BE2C (cell line): Measurements from ENCODE around the gene OPRL1.
A peak's percentile ranks its signal among the peaks of the same experiment; 100 is the strongest.

Experiments used
- DNase-seq: peaks from one replicate; pipeline ENCODE4 v3.0.0-alpha.2; 2020
- H3K27me3 ChIP-seq: fragments of 250-450 bp; sonication (Bioruptor Pico); 2 replicates; pipeline ENCODE4 v1.5.1; 2020; ENCODE audit warnings: mild to moderate bottlenecking
- H3K36me3 ChIP-seq: fragments of 250-450 bp; sonication (Bioruptor Pico); 2 replicates; pipeline ENCODE4 v1.5.1; 2020; ENCODE audit warnings: mild to moderate bottlenecking
- H3K4me1 ChIP-seq: fragments of 250-450 bp; sonication (Bioruptor Pico); 2 replicates; pipeline ENCODE4 v1.5.1; 2020
- H3K4me3 ChIP-seq: 2 replicates; pipeline ENCODE4 v1.5.1; 2011; ENCODE audit warnings: low read depth, low read length
- H3K9me3 ChIP-seq: fragments of 250-450 bp; sonication (Bioruptor Pico); 2 replicates; pipeline ENCODE4 v1.5.1; 2020
- CTCF ChIP-seq: IDR thresholded peaks from 2 replicates; pipeline ENCODE4 v1.5.1; 2012; ENCODE audit warnings: mild to moderate bottlenecking, low read depth, low read length

The OPRL1 gene

GRCh38 chr20:64091340-64091739, 11.5 kb downstream of the OPRL1 start:
- no peaks in the 10 kb centered on the region; the same call in 1 of the 2 replicates for H3K27me3 ChIP-seq
- peaks cover 15% of the 10 kb centered on the region for H3K4me1 ChIP-seq
- no peak for DNase-seq
- no peak for TF ChIP-seq CTCF
- no peaks in the 10 kb centered on the region for H3K36me3 ChIP-seq
- no peak overlapping the region for H3K4me3 ChIP-seq
- H3K9me3 ChIP-seq: no peaks in the 10 kb centered on the region

GRCh38 chr20:64091770-64092169, 11.9 kb downstream of the OPRL1 start:
- peaks cover 15% of the 10 kb centered on the region for H3K4me1 ChIP-seq
- peak overlapping the region; percentile 55 for H3K4me3 ChIP-seq
- no peak for TF ChIP-seq CTCF
- H3K9me3 ChIP-seq: no peaks in the 10 kb centered on the region
- peak; percentile 59 for DNase-seq
- no peaks in the 10 kb centered on the region for H3K36me3 ChIP-seq
- no peaks in the 10 kb centered on the region; the same call in 1 of the 2 replicates for H3K27me3 ChIP-seq

- peak overlapping the region; percentile 55 for H3K4me3 ChIP-seq
- no peak for TF ChIP-seq CTCF
- peaks cover 15% of the 10 kb centered on the region for H3K4me1 ChIP-seq
- no peak for DNase-seq
- H3K9me3 ChIP-seq: no peaks in the 10 kb centered on the region
- no peaks in the 10 kb centered on the region; the same call in 1 of the 2 replicates for H3K27me3 ChIP-seq
- no peaks in the 10 kb centered on the region for H3K36me3 ChIP-seq
Observed at GRCh38 chr20:64092258-64093012, 12.6 kb downstream of the OPRL1 start.

- peak; percentile 41 for DNase-seq
- H3K9me3 ChIP-seq: no peaks in the 10 kb centered on the region
- no peak for TF ChIP-seq CTCF
- peak overlapping the region; percentile 55 for H3K4me3 ChIP-seq
- peaks cover 15% of the 10 kb centered on the region for H3K4me1 ChIP-seq
- H3K27me3 ChIP-seq: no peaks in the 10 kb centered on the region; the same call in 1 of the 2 replicates
- H3K36me3 ChIP-seq: no peaks in the 10 kb centered on the region
Observed at GRCh38 chr20:64093013-64093503, 13.2 kb downstream of the OPRL1 start.

GRCh38 chr20:64095455-64095854, 15.6 kb downstream of the OPRL1 start:
- no peak for DNase-seq
- Histone ChIP-seq H3K27me3 (no peaks in the 10 kb centered on the region), H3K36me3 (0 out of 2 replicates have a peak, but pooled peaks cover 7% of the 10 kb centered on the region), H3K4me1 (peaks cover 15% of the 10 kb centered on the region), H3K9me3 (no peaks in the 10 kb centered on the region), H3K4me3 (no peak overlapping the region)
- TF ChIP-seq CTCF: no peak

DNA sequence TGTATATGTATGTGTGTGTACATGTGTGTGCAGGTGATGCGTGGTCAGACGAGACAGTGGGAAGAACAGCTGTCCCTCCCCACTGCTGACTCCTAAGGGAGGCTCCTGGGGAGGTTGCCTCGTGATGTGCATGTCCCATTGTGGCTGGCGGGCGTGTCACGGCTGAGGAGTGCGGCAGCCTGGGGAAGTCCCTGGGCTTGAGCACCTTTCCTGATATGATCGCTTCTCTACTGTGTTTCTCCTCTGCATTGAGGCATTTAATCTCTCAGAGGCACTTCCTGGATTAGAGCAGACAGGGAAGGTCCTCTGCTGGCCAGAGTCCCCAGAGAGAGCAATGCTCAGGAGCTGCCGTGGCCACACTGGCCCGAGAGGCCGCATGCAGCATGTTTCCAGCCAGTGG, 16.0 kb downstream of the OPRL1 start:
- no peak for DNase-seq
- peaks cover 15% of the 10 kb centered on the region for H3K4me1 ChIP-seq
- H3K36me3 ChIP-seq: 0 out of 2 replicates have a peak, but pooled peaks cover 7% of the 10 kb centered on the region
- TF ChIP-seq CTCF: no peak
- no peaks in the 10 kb centered on the region for H3K27me3 ChIP-seq
- H3K4me3 ChIP-seq: no peak overlapping the region
- no peaks in the 10 kb centered on the region for H3K9me3 ChIP-seq
